ENCODE data around the gene NELFE.

Gene NELFE

GRCh38 chr6:31969712-31970603, 11.2 kb upstream of the NELFE start:
- Histone ChIP-seq H3K9me3 (ENCODE audit: control insufficient read depth, low read length) (no peaks in the 10 kb centered on the region), H3K9ac (ENCODE audit: low read length) (no peak overlapping the region), H3K27me3 (ENCODE audit: control insufficient read depth, insufficient read depth, low read length) (no peaks in the 10 kb centered on the region), H3K36me3 (ENCODE audit: control insufficient read depth, insufficient read depth, low read length) (peaks cover 7% of the 10 kb centered on the region), H3K4me3 (ENCODE audit: low read length) (no peak overlapping the region), H3K4me1 (ENCODE audit: control insufficient read depth, insufficient read depth, low read length) (peaks cover 20% of the 10 kb centered on the region)

- Histone ChIP-seq H3K4me1 (ENCODE audit: control insufficient read depth, insufficient read depth, low read length) (peaks cover 20% of the 10 kb centered on the region), H3K9me3 (ENCODE audit: control insufficient read depth, low read length) (no peaks in the 10 kb centered on the region), H3K36me3 (ENCODE audit: control insufficient read depth, insufficient read depth, low read length) (peaks cover 13% of the 10 kb centered on the region), H3K9ac (ENCODE audit: low read length) (no peak overlapping the region), H3K4me3 (ENCODE audit: low read length) (no peak overlapping the region), H3K27me3 (ENCODE audit: control insufficient read depth, insufficient read depth, low read length) (no peaks in the 10 kb centered on the region)
Observed at GRCh38 chr6:31968791-31969711, 10.3 kb upstream of the NELFE start.

GRCh38 chr6:31968326-31968725, 9.6 kb upstream of the NELFE start:
- no peak overlapping the region for H3K4me3 ChIP-seq (ENCODE audit: low read length)
- H3K36me3 ChIP-seq (ENCODE audit: control insufficient read depth, insufficient read depth, low read length): peaks cover 15% of the 10 kb centered on the region
- peaks cover 20% of the 10 kb centered on the region for H3K4me1 ChIP-seq (ENCODE audit: control insufficient read depth, insufficient read depth, low read length)
- H3K9me3 ChIP-seq (ENCODE audit: control insufficient read depth, low read length): no peaks in the 10 kb centered on the region
- H3K9ac ChIP-seq (ENCODE audit: low read length): no peak overlapping the region
- no peaks in the 10 kb centered on the region for H3K27me3 ChIP-seq (ENCODE audit: control insufficient read depth, insufficient read depth, low read length)

GRCh38 chr6:31967926-31968320, 9.2 kb upstream of the NELFE start:
- H3K36me3 ChIP-seq (ENCODE audit: control insufficient read depth, insufficient read depth, low read length): peaks cover 15% of the 10 kb centered on the region
- H3K9me3 ChIP-seq (ENCODE audit: control insufficient read depth, low read length): no peaks in the 10 kb centered on the region
- H3K4me3 ChIP-seq (ENCODE audit: low read length): no peak overlapping the region
- H3K9ac ChIP-seq (ENCODE audit: low read length): no peak overlapping the region
- H3K27me3 ChIP-seq (ENCODE audit: control insufficient read depth, insufficient read depth, low read length): no peaks in the 10 kb centered on the region
- H3K4me1 ChIP-seq (ENCODE audit: control insufficient read depth, insufficient read depth, low read length): peaks cover 17% of the 10 kb centered on the region

GRCh38 chr6:31966997-31967925, 8.5 kb upstream of the NELFE start:
- H3K9me3 ChIP-seq (ENCODE audit: control insufficient read depth, low read length): no peaks in the 10 kb centered on the region
- H3K36me3 ChIP-seq (ENCODE audit: control insufficient read depth, insufficient read depth, low read length): peaks cover 15% of the 10 kb centered on the region
- peaks cover 11% of the 10 kb centered on the region for H3K4me1 ChIP-seq (ENCODE audit: control insufficient read depth, insufficient read depth, low read length)
- H3K27me3 ChIP-seq (ENCODE audit: control insufficient read depth, insufficient read depth, low read length): no peaks in the 10 kb centered on the region
- no peak overlapping the region for H3K9ac ChIP-seq (ENCODE audit: low read length)
- H3K4me3 ChIP-seq (ENCODE audit: low read length): no peak overlapping the region

GRCh38 chr6:31966506-31966905, 7.7 kb upstream of the NELFE start:
- Histone ChIP-seq H3K27me3 (ENCODE audit: control insufficient read depth, insufficient read depth, low read length) (no peaks in the 10 kb centered on the region), H3K4me3 (ENCODE audit: low read length) (no peak overlapping the region), H3K36me3 (ENCODE audit: control insufficient read depth, insufficient read depth, low read length) (peaks cover 20% of the 10 kb centered on the region), H3K9me3 (ENCODE audit: control insufficient read depth, low read length) (no peaks in the 10 kb centered on the region), H3K4me1 (ENCODE audit: control insufficient read depth, insufficient read depth, low read length) (peaks cover 11% of the 10 kb centered on the region), H3K9ac (ENCODE audit: low read length) (no peak overlapping the region)

GRCh38 chr6:31965700-31966099, 6.9 kb upstream of the NELFE start:
- no peak overlapping the region for H3K9ac ChIP-seq (ENCODE audit: low read length)
- H3K36me3 ChIP-seq (ENCODE audit: control insufficient read depth, insufficient read depth, low read length): peaks cover 20% of the 10 kb centered on the region
- H3K4me3 ChIP-seq (ENCODE audit: low read length): no peak overlapping the region

GRCh38 chr6:31963921-31964320, 5.2 kb upstream of the NELFE start:
- Histone ChIP-seq H3K36me3 (ENCODE audit: control insufficient read depth, insufficient read depth, low read length) (peaks cover 20% of the 10 kb centered on the region), H3K9me3 (ENCODE audit: control insufficient read depth, low read length) (no peaks in the 10 kb centered on the region), H3K4me1 (ENCODE audit: control insufficient read depth, insufficient read depth, low read length) (peaks cover 8% of the 10 kb centered on the region), H3K4me3 (ENCODE audit: low read length) (no peak overlapping the region), H3K27me3 (ENCODE audit: control insufficient read depth, insufficient read depth, low read length) (no peaks in the 10 kb centered on the region), H3K9ac (ENCODE audit: low read length) (no peak overlapping the region)

More at GRCh38 chr6:31965700-31966099, 6.9 kb upstream of the NELFE start:
- Histone ChIP-seq H3K9me3 (ENCODE audit: control insufficient read depth, low read length) (no peaks in the 10 kb centered on the region), H3K4me1 (ENCODE audit: control insufficient read depth, insufficient read depth, low read length) (peaks cover 3% of the 10 kb centered on the region), H3K27me3 (ENCODE audit: control insufficient read depth, insufficient read depth, low read length) (no peaks in the 10 kb centered on the region)

GRCh38 chr6:31961616-31962015, 2.8 kb upstream of the NELFE start:
- H3K4me3 ChIP-seq (ENCODE audit: low read length): no peak overlapping the region
- no peaks in the 10 kb centered on the region for H3K9me3 ChIP-seq (ENCODE audit: control insufficient read depth, low read length)
- H3K27me3 ChIP-seq (ENCODE audit: control insufficient read depth, insufficient read depth, low read length): no peaks in the 10 kb centered on the region
- H3K36me3 ChIP-seq (ENCODE audit: control insufficient read depth, insufficient read depth, low read length): peaks cover 16% of the 10 kb centered on the region
- no peak overlapping the region for H3K9ac ChIP-seq (ENCODE audit: low read length)
- peaks cover 14% of the 10 kb centered on the region for H3K4me1 ChIP-seq (ENCODE audit: control insufficient read depth, insufficient read depth, low read length)

GRCh38 chr6:31958412-31958740, 395 bp downstream of the NELFE start:
- Histone ChIP-seq H3K27me3 (ENCODE audit: control insufficient read depth, insufficient read depth, low read length) (no peaks in the 10 kb centered on the region), H3K4me3 (ENCODE audit: low read length) (peak overlapping the region; percentile 91), H3K4me1 (ENCODE audit: control insufficient read depth, insufficient read depth, low read length) (peaks cover 14% of the 10 kb centered on the region), H3K9ac (ENCODE audit: low read length) (peak overlapping the region; percentile 94), H3K36me3 (ENCODE audit: control insufficient read depth, insufficient read depth, low read length) (peaks cover 11% of the 10 kb centered on the region), H3K9me3 (ENCODE audit: control insufficient read depth, low read length) (no peaks in the 10 kb centered on the region)

GRCh38 chr6:31956796-31957195, 2.0 kb downstream of the NELFE start:
- peaks cover 7% of the 10 kb centered on the region for H3K36me3 ChIP-seq (ENCODE audit: control insufficient read depth, insufficient read depth, low read length)
- no peaks in the 10 kb centered on the region for H3K27me3 ChIP-seq (ENCODE audit: control insufficient read depth, insufficient read depth, low read length)
- H3K9me3 ChIP-seq (ENCODE audit: control insufficient read depth, low read length): no peaks in the 10 kb centered on the region
- H3K9ac ChIP-seq (ENCODE audit: low read length): no peak overlapping the region
- no peak overlapping the region for H3K4me3 ChIP-seq (ENCODE audit: low read length)
- H3K4me1 ChIP-seq (ENCODE audit: control insufficient read depth, insufficient read depth, low read length): peaks cover 14% of the 10 kb centered on the region
